SU-DHL-6 (cell line): ENCODE measurements around the gene VENTX.

Source experiments
- CTCF ChIP-seq: fragments of 200-600 bp; sonication (generic); IDR thresholded peaks from one replicate; pipeline ENCODE4 v1.5.1; 2017; ENCODE audit warnings: antibody characterized with exemption, mild to moderate bottlenecking, low read length, moderate library complexity; ENCODE audit not compliant: insufficient read depth, poor library complexity, severe bottlenecking
- EZH2phosphoT487 ChIP-seq: fragments of 200-600 bp; sonication (generic), shearing (Covaris generic); conservative IDR thresholded peaks from 2 replicates; pipeline ENCODE4 v1.6.1; 2018; ENCODE audit warnings: mild to moderate bottlenecking, antibody characterized with exemption, low read length, moderate library complexity, mixed read lengths

GRCh38 chr10:133199992-133200611, 37.6 kb upstream of the VENTX start:
- TF ChIP-seq CTCF (no peak), EZH2phosphoT487 (no peak)
